ENCODE data around the gene INAFM2. TPM values are rescaled to one million over a fixed set of nuclear protein-coding genes. Genes with fewer than 3 reads are reported as not detected.

Gene INAFM2
- total and polyA plus RNA-seq, 9 of the 15 experiments (the other 6 are each of a cell fraction or from before 2014, with no cell fraction given), result 11.8 to 43.1 (median 27.2) TPM

DNA sequence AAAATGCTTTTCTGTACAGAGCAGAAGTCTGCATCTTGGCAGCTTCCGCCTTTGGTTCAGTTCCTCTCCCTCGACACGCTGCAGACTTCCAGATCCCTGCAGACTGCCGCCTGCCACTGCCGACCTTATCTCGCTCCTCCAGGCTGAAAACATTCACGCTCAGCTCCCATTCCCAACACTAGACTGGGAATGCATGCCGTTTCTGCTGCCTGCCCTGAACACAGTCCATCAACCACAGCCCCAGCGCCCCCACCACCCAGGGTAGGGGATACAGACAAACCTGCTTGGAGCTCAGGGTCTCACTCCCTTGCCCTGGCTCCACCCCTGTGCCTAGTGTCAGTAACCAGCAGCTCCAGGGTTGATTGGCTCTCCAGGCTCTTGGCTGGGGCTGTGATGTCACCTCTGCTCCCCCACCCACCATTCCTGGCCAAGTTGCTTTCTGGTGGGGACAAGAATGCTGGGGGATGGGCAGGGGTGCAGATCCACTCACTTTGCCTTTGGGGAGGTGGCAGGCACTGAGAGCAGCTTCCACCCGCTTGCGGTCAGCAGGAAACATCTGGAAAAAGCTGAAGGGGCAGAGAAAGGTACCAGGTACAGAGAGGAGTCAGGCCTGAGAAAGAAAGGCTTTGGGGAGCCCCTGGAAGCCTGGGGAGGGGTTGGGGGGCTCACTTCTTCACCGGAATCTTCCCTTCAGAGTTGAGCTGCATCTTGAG, 21.9 kb upstream of the INAFM2 start (continued):
- TF ChIP-seq, protein P1, sequence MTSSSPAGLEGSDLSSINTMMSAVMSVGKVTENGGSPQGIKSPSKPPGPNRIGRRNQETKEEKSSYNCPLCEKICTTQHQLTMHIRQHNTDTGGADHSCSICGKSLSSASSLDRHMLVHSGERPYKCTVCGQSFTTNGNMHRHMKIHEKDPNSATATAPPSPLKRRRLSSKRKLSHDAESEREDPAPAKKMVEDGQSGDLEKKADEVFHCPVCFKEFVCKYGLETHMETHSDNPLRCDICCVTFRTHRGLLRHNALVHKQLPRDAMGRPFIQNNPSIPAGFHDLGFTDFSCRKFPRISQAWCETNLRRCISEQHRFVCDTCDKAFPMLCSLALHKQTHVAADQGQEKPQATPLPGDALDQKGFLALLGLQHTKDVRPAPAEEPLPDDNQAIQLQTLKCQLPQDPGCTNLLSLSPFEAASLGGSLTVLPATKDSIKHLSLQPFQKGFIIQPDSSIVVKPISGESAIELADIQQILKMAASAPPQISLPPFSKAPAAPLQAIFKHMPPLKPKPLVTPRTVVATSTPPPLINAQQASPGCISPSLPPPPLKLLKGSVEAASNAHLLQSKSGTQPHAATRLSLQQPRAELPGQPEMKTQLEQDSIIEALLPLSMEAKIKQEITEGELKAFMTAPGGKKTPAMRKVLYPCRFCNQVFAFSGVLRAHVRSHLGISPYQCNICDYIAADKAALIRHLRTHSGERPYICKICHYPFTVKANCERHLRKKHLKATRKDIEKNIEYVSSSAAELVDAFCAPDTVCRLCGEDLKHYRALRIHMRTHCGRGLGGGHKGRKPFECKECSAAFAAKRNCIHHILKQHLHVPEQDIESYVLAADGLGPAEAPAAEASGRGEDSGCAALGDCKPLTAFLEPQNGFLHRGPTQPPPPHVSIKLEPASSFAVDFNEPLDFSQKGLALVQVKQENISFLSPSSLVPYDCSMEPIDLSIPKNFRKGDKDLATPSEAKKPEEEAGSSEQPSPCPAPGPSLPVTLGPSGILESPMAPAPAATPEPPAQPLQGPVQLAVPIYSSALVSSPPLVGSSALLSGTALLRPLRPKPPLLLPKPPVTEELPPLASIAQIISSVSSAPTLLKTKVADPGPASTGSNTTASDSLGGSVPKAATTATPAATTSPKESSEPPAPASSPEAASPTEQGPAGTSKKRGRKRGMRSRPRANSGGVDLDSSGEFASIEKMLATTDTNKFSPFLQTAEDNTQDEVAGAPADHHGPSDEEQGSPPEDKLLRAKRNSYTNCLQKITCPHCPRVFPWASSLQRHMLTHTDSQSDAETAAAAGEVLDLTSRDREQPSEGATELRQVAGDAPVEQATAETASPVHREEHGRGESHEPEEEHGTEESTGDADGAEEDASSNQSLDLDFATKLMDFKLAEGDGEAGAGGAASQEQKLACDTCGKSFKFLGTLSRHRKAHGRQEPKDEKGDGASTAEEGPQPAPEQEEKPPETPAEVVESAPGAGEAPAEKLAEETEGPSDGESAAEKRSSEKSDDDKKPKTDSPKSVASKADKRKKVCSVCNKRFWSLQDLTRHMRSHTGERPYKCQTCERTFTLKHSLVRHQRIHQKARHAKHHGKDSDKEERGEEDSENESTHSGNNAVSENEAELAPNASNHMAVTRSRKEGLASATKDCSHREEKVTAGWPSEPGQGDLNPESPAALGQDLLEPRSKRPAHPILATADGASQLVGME (CRISPR knock-in tag; IDR thresholded peaks at IDR 0.05), result no peak
- TF ChIP-seq RUNX1 (IDR thresholded peaks at IDR 0.05; ENCODE audit: low read depth) (no peak), MEIS2 (IDR thresholded peaks at IDR 0.05; ENCODE audit: partially characterized antibody) (no peak), SMAD2 (IDR thresholded peaks at IDR 0.05; ENCODE audit: low read depth, low read length) (no peak), FOXA3 (CRISPR knock-in tag; conservative IDR thresholded peaks at IDR 0.05 in 1 of 2, IDR thresholded peaks at IDR 0.05 in 1 of 2) (no peak), ATF1 (CRISPR knock-in tag; IDR thresholded peaks at IDR 0.05) (no peak), ATF1 (tag; IDR thresholded peaks at IDR 0.05) (peak; percentile 40; the same call in 1 of the 2 replicates), RBM22 (IDR thresholded peaks at IDR 0.05; ENCODE audit: low read depth, low read length, poor library complexity, severe bottlenecking) (no peak), WHSC1 (IDR thresholded peaks at IDR 0.05; ENCODE audit: low read length) (no peak), HDGF (IDR thresholded peaks at IDR 0.05) (no peak), BACH1 (tag; IDR thresholded peaks at IDR 0.05) (no peak), DACH1 (IDR thresholded peaks at IDR 0.05; ENCODE audit: partially characterized antibody) (no peak), ZC3H8 (IDR thresholded peaks at IDR 0.05) (no peak), KLF16 (IDR thresholded peaks at IDR 0.05) (no peak), BRCA1 (IDR thresholded peaks at IDR 0.05) (no peak), BRCA1 (CRISPR knock-in tag; IDR thresholded peaks at IDR 0.05) (no peak), CHD2 (IDR thresholded peaks at IDR 0.05; ENCODE audit: low read depth, low read length) (no peak), FOS (IDR thresholded peaks at IDR 0.05; ENCODE audit: extremely low read depth, insufficient read length) (no peak)
- TF ChIP-seq, protein P2, sequence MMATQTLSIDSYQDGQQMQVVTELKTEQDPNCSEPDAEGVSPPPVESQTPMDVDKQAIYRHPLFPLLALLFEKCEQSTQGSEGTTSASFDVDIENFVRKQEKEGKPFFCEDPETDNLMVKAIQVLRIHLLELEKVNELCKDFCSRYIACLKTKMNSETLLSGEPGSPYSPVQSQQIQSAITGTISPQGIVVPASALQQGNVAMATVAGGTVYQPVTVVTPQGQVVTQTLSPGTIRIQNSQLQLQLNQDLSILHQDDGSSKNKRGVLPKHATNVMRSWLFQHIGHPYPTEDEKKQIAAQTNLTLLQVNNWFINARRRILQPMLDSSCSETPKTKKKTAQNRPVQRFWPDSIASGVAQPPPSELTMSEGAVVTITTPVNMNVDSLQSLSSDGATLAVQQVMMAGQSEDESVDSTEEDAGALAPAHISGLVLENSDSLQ (IDR thresholded peaks at IDR 0.05), result peak; percentile 81
- TF ChIP-seq, protein P3, sequence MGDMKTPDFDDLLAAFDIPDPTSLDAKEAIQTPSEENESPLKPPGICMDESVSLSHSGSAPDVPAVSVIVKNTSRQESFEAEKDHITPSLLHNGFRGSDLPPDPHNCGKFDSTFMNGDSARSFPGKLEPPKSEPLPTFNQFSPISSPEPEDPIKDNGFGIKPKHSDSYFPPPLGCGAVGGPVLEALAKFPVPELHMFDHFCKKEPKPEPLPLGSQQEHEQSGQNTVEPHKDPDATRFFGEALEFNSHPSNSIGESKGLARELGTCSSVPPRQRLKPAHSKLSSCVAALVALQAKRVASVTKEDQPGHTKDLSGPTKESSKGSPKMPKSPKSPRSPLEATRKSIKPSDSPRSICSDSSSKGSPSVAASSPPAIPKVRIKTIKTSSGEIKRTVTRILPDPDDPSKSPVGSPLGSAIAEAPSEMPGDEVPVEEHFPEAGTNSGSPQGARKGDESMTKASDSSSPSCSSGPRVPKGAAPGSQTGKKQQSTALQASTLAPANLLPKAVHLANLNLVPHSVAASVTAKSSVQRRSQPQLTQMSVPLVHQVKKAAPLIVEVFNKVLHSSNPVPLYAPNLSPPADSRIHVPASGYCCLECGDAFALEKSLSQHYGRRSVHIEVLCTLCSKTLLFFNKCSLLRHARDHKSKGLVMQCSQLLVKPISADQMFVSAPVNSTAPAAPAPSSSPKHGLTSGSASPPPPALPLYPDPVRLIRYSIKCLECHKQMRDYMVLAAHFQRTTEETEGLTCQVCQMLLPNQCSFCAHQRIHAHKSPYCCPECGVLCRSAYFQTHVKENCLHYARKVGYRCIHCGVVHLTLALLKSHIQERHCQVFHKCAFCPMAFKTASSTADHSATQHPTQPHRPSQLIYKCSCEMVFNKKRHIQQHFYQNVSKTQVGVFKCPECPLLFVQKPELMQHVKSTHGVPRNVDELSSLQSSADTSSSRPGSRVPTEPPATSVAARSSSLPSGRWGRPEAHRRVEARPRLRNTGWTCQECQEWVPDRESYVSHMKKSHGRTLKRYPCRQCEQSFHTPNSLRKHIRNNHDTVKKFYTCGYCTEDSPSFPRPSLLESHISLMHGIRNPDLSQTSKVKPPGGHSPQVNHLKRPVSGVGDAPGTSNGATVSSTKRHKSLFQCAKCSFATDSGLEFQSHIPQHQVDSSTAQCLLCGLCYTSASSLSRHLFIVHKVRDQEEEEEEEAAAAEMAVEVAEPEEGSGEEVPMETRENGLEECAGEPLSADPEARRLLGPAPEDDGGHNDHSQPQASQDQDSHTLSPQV (IDR thresholded peaks at IDR 0.05), result no peak

Measured in K562 (cell line).